Heart left ventricle (tissue), 13 donors: ENCODE results near the gene CTNNB1.

Source experiments
- CTCF ChIP-seq, 12 donors: fragments of 200-600 bp; sonication (generic) in 4 of 12; IDR thresholded peaks; one replicate each; pipeline versions ENCODE4 v1.5.0 to v1.8.0; 2018 to 2022; ENCODE audit warnings: antibody characterized with exemption in 12 of 12, mild to moderate bottlenecking in 5 of 12
- POLR2A ChIP-seq, 2 donors: fragments of 450-650 bp; IDR thresholded peaks; one replicate each; pipeline ENCODE4 v1.6.1; 2017; ENCODE audit warnings: antibody characterized with exemption in 2 of 2, mild to moderate bottlenecking in 2 of 2, moderate library complexity in 2 of 2
- donor health status: ischemic (EF 13 %, LVEDD 7.1; RV severe dilation, severe dysfunction).
- donor health status: DM: no; HTN: yes; CAD: no.
- donor health status: DM: no; HTN: no; CAD: no.
- donor health status: ischemic (EF 25% LVEDD 6.9; RV normal size, moderate dysfunction).
- donor health status: ischemic (EF 25% LVEDD 5.7; RV mildly dilated, moderate dysfunction).
- donor health status: ischemic (EF 35%, LVEDD 5.7; RV mildly dilated, moderate dysfunction).
- donor health status: nonischemic (EF 11% LVEDD 7.7; RV severe dilation, severe dysfunction).
- donor health status: DM: yes; HTN: yes; CAD: no.
- donor health status: PGD.
- donor health status: ischemic (EF 29% LVEDD 5.4; RV normal size, mild dysfunction).
- donor health status: nonischemic (EF 23%, LVEDD 6.1; RV moderate dilation, normal function).

DNA sequence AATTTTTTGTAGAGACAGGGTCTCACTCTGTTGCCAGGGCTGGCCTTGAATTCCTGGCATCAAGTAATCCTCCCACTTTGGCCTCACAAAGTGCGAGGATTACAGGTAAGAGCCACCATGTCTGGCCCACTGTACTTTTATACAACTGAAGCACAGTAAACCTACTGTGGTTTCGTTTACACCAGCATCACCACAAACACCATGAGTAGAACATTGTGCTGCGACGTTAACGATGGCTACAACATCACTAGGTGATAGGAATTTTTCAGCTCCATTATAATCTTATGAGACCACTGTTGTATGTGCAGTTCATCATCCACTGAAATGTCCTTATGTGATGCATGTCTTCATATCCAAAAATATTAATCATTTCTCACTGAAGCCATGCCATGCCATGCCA, 11.7 kb downstream of the CTNNB1 start:
- TF ChIP-seq CTCF (IDR thresholded peaks at IDR 0.05) (no peak), POLR2A (IDR thresholded peaks at IDR 0.05) (no peak)
